ENCODE data around the gene POM121. TPM values are rescaled to one million over a fixed set of nuclear protein-coding genes. Genes with fewer than 3 reads are reported as not detected.

POM121 gene
- total and polyA plus RNA-seq, 2 donors (not counting 3 experiments of a cell fraction or from before 2014, with no cell fraction given) = 12.3 to 47.8 TPM

DNA sequence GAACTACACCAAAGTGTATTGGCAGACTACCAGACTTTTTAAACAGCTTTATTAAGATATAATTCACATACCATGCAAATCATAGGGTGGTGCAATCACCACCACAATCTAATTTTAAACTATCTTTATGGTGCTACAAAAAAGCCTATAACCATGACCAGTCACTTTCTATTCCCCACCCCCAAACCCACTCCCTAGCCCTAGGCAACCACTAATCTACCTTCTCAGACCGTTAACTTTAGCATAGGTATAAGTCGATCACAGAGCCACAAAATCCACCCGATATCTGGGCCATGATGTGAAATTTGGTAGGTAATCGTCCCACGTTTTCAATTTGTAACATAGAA is 536 bp upstream of the POM121 start:
- peak overlapping the region; percentile 100 for H2AFZ ChIP-seq (ENCODE audit: low read depth, low read length)
- peaks cover 5 to 9% of the 10 kb centered on the region in 2 experiments for H3K36me3 ChIP-seq (ENCODE audit: control insufficient read depth in 2 of 2, extremely low read depth in 1 of 2, insufficient read depth in 2 of 2, low read length in 2 of 2)
- no peaks in the 10 kb centered on the region for H3K9me3 ChIP-seq (replicated peaks; ENCODE audit: control insufficient read depth, insufficient read depth, low read length)
- no peaks in the 10 kb centered on the region for H3K27me3 ChIP-seq (ENCODE audit: control insufficient read depth in 2 of 2, insufficient read depth in 2 of 2, low read length in 2 of 2)
- H3K9ac ChIP-seq (replicated peaks; ENCODE audit: extremely low read depth, insufficient read depth, low read length) = peak overlapping the region; percentile 100
- peak overlapping the region; percentile 95 to 100 (median 100) for H3K4me3 ChIP-seq (replicated peaks in 1 of 3; ENCODE audit: insufficient read depth in 1 of 3, low read depth in 1 of 3, low read length in 3 of 3)
- ChIA-PET CTCF (no interaction called here), POLR2A (no interaction called here)
- FAIRE-seq = no peak
- dilution Hi-C loops (cut with MboI; ENCODE audit: extremely low pct_ligation_motif_present, low sequenced_read_pairs) = no loop called here
- H3K79me2 ChIP-seq (ENCODE audit: control insufficient read depth, insufficient read depth, low read length) = peaks cover 47% of the 10 kb centered on the region
- TF ChIP-seq MYC (IDR thresholded peaks at IDR 0.05; ENCODE audit: low read depth, low read length) = no peak
- no peak for TF ChIP-seq POLR2A (IDR thresholded peaks at IDR 0.05; ENCODE audit: low read depth, low read length)
- no peak for TF ChIP-seq FOS (IDR thresholded peaks at IDR 0.05; ENCODE audit: borderline replicate concordance, insufficient read depth, low read length)
- peak overlapping the region; percentile 99 for H3K4me2 ChIP-seq (ENCODE audit: insufficient read depth, low read length)
- no TSS peak for BruUV-seq (replicated peaks)
- peaks cover 12% of the 10 kb centered on the region for H3K4me1 ChIP-seq (ENCODE audit: control insufficient read depth, extremely low read depth, insufficient read depth, low read length)
- peak overlapping the region; percentile 98 for H3K27ac ChIP-seq (ENCODE audit: insufficient read depth, low read depth, low read length)
- no peak for DNase-seq (ENCODE audit: low read depth, low spot score)
- H4K20me1 ChIP-seq (replicated peaks; ENCODE audit: control insufficient read depth, extremely low read depth, insufficient read depth, low read length) = no peaks in the 10 kb centered on the region
- H3K9me1 ChIP-seq (replicated peaks; ENCODE audit: control insufficient read depth, extremely low read depth, insufficient read depth, low read length) = no peaks in the 10 kb centered on the region
- intact Hi-C loops (cut with micrococcal nuclease) = no loop called here

DNA sequence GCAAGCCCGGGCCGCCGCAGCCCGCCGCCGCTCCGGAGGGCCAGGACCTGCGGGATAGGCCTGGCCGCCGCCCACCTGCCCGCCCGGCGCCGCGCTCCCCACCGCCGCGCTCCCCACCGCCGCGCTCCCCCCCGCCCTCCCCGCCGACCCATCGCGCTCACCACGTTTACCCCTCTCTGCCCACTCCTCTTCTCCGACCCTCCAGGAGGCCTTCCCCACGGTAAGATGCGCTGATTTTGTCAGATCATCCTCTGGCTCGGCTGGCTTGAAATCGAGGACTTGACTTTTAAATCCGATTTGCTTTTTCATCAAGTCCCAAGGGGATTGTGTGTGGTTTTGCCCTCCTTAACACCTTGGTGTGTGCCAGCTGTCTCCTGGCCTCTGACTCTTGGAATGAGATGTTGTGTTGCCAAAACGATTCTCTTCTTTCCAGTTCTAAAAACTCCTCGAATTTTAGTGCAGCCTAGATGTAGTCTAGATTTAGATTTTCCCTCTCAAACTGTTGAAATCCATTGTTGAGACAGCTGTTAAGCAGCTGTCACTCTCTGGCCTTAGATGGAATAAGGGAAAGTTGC is 738 bp downstream of the POM121 start:
- dilution Hi-C loops (cut with MboI; ENCODE audit: extremely low pct_ligation_motif_present, low sequenced_read_pairs) = no loop called here
- Histone ChIP-seq H3K4me2 (ENCODE audit: insufficient read depth, low read length) (peak overlapping the region; percentile 87), H3K36me3 (ENCODE audit: control insufficient read depth in 2 of 2, extremely low read depth in 1 of 2, insufficient read depth in 2 of 2, low read length in 2 of 2) (peaks cover 8 to 15% of the 10 kb centered on the region in 2 experiments), H3K4me1 (ENCODE audit: control insufficient read depth, extremely low read depth, insufficient read depth, low read length) (peaks cover 12% of the 10 kb centered on the region), H3K4me3 (replicated peaks in 1 of 3; ENCODE audit: insufficient read depth in 1 of 3, low read depth in 1 of 3, low read length in 3 of 3) (peak overlapping the region; percentile 95 to 100 (median 100)), H3K27me3 (ENCODE audit: control insufficient read depth in 2 of 2, insufficient read depth in 2 of 2, low read length in 2 of 2) (no peaks in the 10 kb centered on the region), H3K9me1 (replicated peaks; ENCODE audit: control insufficient read depth, extremely low read depth, insufficient read depth, low read length) (no peaks in the 10 kb centered on the region), H3K79me2 (ENCODE audit: control insufficient read depth, insufficient read depth, low read length) (peaks cover 45% of the 10 kb centered on the region), H2AFZ (ENCODE audit: low read depth, low read length) (peak overlapping the region; percentile 62), H3K27ac (ENCODE audit: insufficient read depth, low read depth, low read length) (peak overlapping the region; percentile 98), H3K9ac (replicated peaks; ENCODE audit: extremely low read depth, insufficient read depth, low read length) (peak overlapping the region; percentile 100), H3K9me3 (replicated peaks; ENCODE audit: control insufficient read depth, insufficient read depth, low read length) (no peaks in the 10 kb centered on the region), H4K20me1 (replicated peaks; ENCODE audit: control insufficient read depth, extremely low read depth, insufficient read depth, low read length) (no peaks in the 10 kb centered on the region)
- TF ChIP-seq MYC (IDR thresholded peaks at IDR 0.05; ENCODE audit: low read depth, low read length) (no peak), FOS (IDR thresholded peaks at IDR 0.05; ENCODE audit: borderline replicate concordance, insufficient read depth, low read length) (no peak), GATA2 (IDR thresholded peaks at IDR 0.05; ENCODE audit: insufficient read depth, insufficient read length, low read depth, low read length) (no peak), POLR2AphosphoS5 (IDR thresholded peaks at IDR 0.05; ENCODE audit: insufficient read depth, low read depth, low read length) (no peak), EZH2 (IDR thresholded peaks at IDR 0.05; ENCODE audit: borderline replicate concordance, low read depth, low read length, severe bottlenecking) (no peak), POLR2A (IDR thresholded peaks at IDR 0.05; ENCODE audit: low read depth, low read length) (no peak), JUN (IDR thresholded peaks at IDR 0.05; ENCODE audit: borderline replicate concordance, insufficient read depth, insufficient read length, low read depth) (no peak)
- TF ChIP-seq, protein P1, sequence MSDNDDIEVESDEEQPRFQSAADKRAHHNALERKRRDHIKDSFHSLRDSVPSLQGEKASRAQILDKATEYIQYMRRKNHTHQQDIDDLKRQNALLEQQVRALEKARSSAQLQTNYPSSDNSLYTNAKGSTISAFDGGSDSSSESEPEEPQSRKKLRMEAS (IDR thresholded peaks at IDR 0.05; ENCODE audit: insufficient read depth, insufficient read length) = no peak
- TF ChIP-seq, protein P2, sequence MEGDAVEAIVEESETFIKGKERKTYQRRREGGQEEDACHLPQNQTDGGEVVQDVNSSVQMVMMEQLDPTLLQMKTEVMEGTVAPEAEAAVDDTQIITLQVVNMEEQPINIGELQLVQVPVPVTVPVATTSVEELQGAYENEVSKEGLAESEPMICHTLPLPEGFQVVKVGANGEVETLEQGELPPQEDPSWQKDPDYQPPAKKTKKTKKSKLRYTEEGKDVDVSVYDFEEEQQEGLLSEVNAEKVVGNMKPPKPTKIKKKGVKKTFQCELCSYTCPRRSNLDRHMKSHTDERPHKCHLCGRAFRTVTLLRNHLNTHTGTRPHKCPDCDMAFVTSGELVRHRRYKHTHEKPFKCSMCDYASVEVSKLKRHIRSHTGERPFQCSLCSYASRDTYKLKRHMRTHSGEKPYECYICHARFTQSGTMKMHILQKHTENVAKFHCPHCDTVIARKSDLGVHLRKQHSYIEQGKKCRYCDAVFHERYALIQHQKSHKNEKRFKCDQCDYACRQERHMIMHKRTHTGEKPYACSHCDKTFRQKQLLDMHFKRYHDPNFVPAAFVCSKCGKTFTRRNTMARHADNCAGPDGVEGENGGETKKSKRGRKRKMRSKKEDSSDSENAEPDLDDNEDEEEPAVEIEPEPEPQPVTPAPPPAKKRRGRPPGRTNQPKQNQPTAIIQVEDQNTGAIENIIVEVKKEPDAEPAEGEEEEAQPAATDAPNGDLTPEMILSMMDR (IDR thresholded peaks at IDR 0.05; ENCODE audit: extremely low read depth in 1 of 2, insufficient read depth in 1 of 2, low read depth in 1 of 2, low read length in 2 of 2) = no peak
- intact Hi-C loops (cut with micrococcal nuclease) = no loop called here
- DNase-seq (ENCODE audit: low read depth, low spot score) (peak; percentile 24), FAIRE-seq (no peak)
- POLR2A ChIA-PET = no interaction called here
- BruUV-seq (replicated peaks) = no TSS peak
- CTCF ChIA-PET = no interaction called here
